TTC549 (cell line): Measurements from ENCODE around the gene SURF1.
"Not testable (repeated sequence)": the region's sequence is repeated elsewhere in the genome, so short reads cannot be mapped to it uniquely, and the experiment has no call there.

Source experiments
- FAIRE-seq: peaks from 2 replicates; lab custom pipeline; 2012; peaks lifted over from hg19 to GRCh38; lab: Jason Lieb, UNC

Gene SURF1

GRCh38 chr9:133383438-133383837, 27.2 kb upstream of the SURF1 start:
- FAIRE-seq, result no peak

GRCh38 chr9:133382507-133383141, 26.3 kb upstream of the SURF1 start:
- FAIRE-seq, result no peak

GRCh38 chr9:133380734-133381133, 24.4 kb upstream of the SURF1 start:
- FAIRE-seq, result no peak

GRCh38 chr9:133379153-133380086, 23.1 kb upstream of the SURF1 start:
- FAIRE-seq, result no peak

- FAIRE-seq, result no peak
These were observed 22.2 kb upstream of the SURF1 start for GRCh38 chr9:133378408-133378962.

GRCh38 chr9:133377721-133378216, 21.5 kb upstream of the SURF1 start:
- FAIRE-seq, result no peak

- FAIRE-seq, result not testable (repeated sequence)
These were observed 21.0 kb upstream of the SURF1 start for GRCh38 chr9:133377280-133377679.

- FAIRE-seq, result no peak
These were observed 19.7 kb upstream of the SURF1 start, which contains the start of the genes STKLD1 and SURF4 for GRCh38 chr9:133375724-133376654. Gene STKLD1, plus strand, starts transcription at chr9:133376366. Its CDS starts 108 bp downstream, at chr9:133376474. Gene SURF4, minus strand, starts transcription at chr9:133376060. Its CDS starts 91 bp downstream, at chr9:133375969.

GRCh38 chr9:133375116-133375723, 18.9 kb upstream of the SURF1 start:
- no peak for FAIRE-seq

GRCh38 chr9:133374612-133375115, 18.4 kb upstream of the SURF1 start:
- FAIRE-seq, result no peak

GRCh38 chr9:133372144-133372543, 15.9 kb upstream of the SURF1 start:
- no peak for FAIRE-seq

- no peak for FAIRE-seq
These were observed 15.0 kb upstream of the SURF1 start for GRCh38 chr9:133371261-133371711.

GRCh38 chr9:133370685-133371084, 14.4 kb upstream of the SURF1 start:
- FAIRE-seq, result no peak

- no peak for FAIRE-seq
These were observed 13.6 kb upstream of the SURF1 start for GRCh38 chr9:133369933-133370332.

- FAIRE-seq, result no peak
These were observed 13.1 kb upstream of the SURF1 start for GRCh38 chr9:133369422-133369821.

- FAIRE-seq, result no peak
These were observed 12.1 kb upstream of the SURF1 start for GRCh38 chr9:133368249-133368881.

- FAIRE-seq, result no peak
These were observed 11.5 kb upstream of the SURF1 start for GRCh38 chr9:133367778-133368177.

GRCh38 chr9:133367221-133367620, 10.9 kb upstream of the SURF1 start:
- FAIRE-seq, result no peak

- no peak for FAIRE-seq
These were observed 10.1 kb upstream of the SURF1 start for GRCh38 chr9:133366435-133366834.

- no peak for FAIRE-seq
These were observed 6.2 kb upstream of the SURF1 start for GRCh38 chr9:133362359-133363044.
